Activated naive CD8-positive, alpha-beta T cell (primary cell): ENCODE measurements around the gene FAM83C.
"Not testable (repeated sequence)": the region's sequence is repeated elsewhere in the genome, so short reads cannot be mapped to it uniquely, and the experiment has no call there.

ENCODE experiments used
- H3K27ac Mint-ChIP-seq: one replicate; pipeline ENCODE4 v1.8.0; 2021; ENCODE audit warnings: mixed read lengths
- H3K27me3 Mint-ChIP-seq: one replicate; pipeline ENCODE4 v1.8.0; 2021; ENCODE audit warnings: mixed read lengths
- H3K36me3 Mint-ChIP-seq: one replicate; pipeline ENCODE4 v1.8.0; 2021; ENCODE audit warnings: mixed read lengths
- H3K4me1 Mint-ChIP-seq: one replicate; pipeline ENCODE4 v1.8.0; 2021; ENCODE audit warnings: low read depth, mixed read lengths
- H3K4me3 Mint-ChIP-seq: one replicate; pipeline ENCODE4 v1.8.0; 2021; ENCODE audit warnings: mild to moderate bottlenecking, mixed read lengths
- H3K9me3 Mint-ChIP-seq: one replicate; pipeline ENCODE4 v1.8.0; 2021; ENCODE audit warnings: low read depth, mixed read lengths

FAM83C gene

GRCh38 chr20:35326021-35326739 is 34.0 kb upstream of the FAM83C start:
- peaks cover 14% of the 10 kb centered on the region for H3K36me3 Mint-ChIP-seq
- H3K4me1 Mint-ChIP-seq: peaks cover 27% of the 10 kb centered on the region
- no peaks in the 10 kb centered on the region for H3K9me3 Mint-ChIP-seq
- peak overlapping the region; percentile 56 for H3K27ac Mint-ChIP-seq
- H3K4me3 Mint-ChIP-seq: no peak overlapping the region
- no peaks in the 10 kb centered on the region for H3K27me3 Mint-ChIP-seq

- Mint-ChIP-seq H3K36me3 (peaks cover 14% of the 10 kb centered on the region), H3K4me3 (no peak overlapping the region), H3K9me3 (no peaks in the 10 kb centered on the region), H3K27ac (no peak overlapping the region), H3K27me3 (no peaks in the 10 kb centered on the region), H3K4me1 (peaks cover 27% of the 10 kb centered on the region)
Observed at GRCh38 chr20:35325401-35325800, 33.2 kb upstream of the FAM83C start.

DNA sequence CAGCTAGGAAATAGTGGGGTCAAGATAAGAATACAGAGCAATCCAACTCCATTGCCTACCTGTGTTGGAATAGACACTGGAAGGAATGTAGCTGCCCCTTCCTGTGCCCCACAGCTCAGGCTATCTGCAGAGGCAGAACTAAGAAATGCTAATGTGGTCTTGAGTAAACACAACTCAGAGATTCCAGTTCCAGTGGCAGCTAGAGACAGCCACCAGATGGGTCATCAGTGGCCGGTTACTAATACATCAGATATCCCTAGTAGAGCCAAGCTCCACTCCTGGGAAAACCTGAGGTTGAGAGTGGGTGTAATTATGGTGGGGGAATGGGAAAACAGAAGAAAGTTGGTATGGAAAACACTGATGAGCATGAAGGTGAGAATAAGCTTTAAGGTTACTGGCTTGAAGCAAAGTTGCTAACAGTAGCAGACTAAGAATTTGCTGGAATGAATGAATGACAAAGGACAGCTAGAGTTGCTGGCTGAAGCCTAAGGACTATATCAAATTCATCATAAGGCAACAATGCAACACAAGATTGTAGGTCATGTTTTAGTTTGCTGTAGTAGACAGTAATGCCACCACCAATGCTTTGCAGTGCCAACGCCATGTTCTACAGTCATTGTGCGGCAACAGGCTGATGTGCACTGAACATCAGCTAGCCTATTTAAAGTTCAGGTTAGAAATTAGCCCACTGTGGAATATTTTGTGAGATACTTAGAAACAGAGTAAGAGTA is 28.3 kb upstream of the FAM83C start:
- H3K4me3 Mint-ChIP-seq: no peak overlapping the region
- H3K27ac Mint-ChIP-seq: no peak overlapping the region
- peaks cover 3% of the 10 kb centered on the region for H3K36me3 Mint-ChIP-seq
- no peaks in the 10 kb centered on the region for H3K27me3 Mint-ChIP-seq
- H3K9me3 Mint-ChIP-seq: no peaks in the 10 kb centered on the region
- peaks cover 10% of the 10 kb centered on the region for H3K4me1 Mint-ChIP-seq

DNA sequence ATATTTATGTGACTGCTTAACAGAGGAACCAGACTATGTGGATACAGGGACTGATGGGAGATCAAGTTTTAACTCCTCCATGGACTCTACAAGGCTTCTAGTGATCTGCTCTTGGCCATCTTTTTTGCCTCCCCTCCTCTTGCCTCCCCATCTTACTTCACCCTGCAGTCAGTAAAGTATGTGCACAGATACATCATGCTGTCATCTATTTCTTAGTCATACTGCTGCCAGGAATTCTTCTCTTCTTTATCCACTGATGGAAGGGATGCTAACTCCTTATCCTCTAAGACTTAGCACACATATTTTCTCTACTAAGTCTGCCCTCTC is 27.6 kb upstream of the FAM83C start:
- no peaks in the 10 kb centered on the region for H3K36me3 Mint-ChIP-seq
- no peaks in the 10 kb centered on the region for H3K9me3 Mint-ChIP-seq
- H3K4me3 Mint-ChIP-seq: no peak overlapping the region
- peaks cover 15% of the 10 kb centered on the region for H3K4me1 Mint-ChIP-seq
- no peak overlapping the region for H3K27ac Mint-ChIP-seq
- no peaks in the 10 kb centered on the region for H3K27me3 Mint-ChIP-seq

DNA sequence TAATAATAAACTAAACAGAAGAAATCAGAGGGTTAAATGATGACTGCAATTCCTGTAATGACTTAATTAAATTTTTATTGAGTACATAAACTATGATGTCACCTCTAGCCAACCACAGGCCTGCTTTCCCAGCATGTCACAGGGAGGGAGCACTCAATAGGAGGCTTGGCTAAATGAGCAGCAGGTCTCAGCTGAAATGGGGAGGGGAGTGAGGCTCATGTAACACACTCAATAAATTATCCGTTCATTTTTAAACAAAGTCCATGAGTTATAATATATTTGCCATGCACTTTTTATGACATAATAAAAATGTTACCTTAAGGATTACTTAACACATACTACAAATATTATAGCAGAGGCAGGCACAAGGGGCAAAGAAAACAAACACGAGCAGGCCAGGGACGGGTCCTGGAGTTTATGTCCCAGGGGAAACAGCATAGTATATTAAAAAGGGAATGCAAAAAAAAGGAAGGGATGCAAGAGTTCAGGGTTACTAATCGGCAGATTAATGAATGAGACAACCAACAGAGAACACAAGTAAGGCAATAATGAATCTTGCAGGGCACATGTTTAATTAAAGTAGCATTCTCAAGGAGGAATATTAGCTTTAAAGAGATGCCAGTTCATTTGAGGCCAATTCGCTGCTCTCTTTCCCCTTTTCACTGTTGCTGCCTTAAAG is 27.1 kb upstream of the FAM83C start:
- peak overlapping the region; percentile 24 for H3K27ac Mint-ChIP-seq
- H3K9me3 Mint-ChIP-seq: no peaks in the 10 kb centered on the region

DNA sequence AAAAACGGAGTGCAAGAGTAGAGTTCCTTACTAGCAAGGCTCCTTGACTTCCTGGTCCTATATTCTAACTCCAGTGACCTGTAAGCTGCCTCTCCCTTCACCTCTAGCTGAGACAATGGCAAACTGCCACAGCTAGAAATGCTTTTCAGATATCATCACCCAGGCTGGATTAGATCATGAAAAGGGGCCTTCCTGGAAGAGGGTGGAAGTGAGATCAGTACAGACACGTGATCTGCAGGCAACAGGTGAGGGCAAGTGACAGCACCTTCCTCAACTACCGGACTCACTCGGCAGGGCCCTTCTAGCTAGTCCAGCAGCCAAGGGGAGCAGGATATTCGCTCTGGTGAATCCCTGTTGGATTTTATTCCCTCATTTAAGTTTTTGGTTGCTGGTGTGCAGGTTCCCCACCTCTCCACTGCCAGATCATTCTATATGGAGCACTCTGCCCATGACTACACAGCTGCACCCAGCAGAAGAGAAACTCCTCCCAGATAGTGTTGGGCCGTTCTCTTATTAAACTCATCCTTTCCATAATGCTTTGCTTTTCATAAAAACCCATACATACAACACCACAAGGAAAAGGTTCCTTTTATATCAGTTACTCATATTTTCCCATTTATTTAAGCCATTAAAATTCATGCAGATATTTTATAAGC is 26.4 kb upstream of the FAM83C start:
- no peak overlapping the region for H3K27ac Mint-ChIP-seq

More for the DNA sequence above, 27.1 kb upstream of the FAM83C start:
- Mint-ChIP-seq H3K4me3 (no peak overlapping the region), H3K4me1 (peaks cover 16% of the 10 kb centered on the region), H3K36me3 (no peaks in the 10 kb centered on the region), H3K27me3 (no peaks in the 10 kb centered on the region)

GRCh38 chr20:35317416-35318210 is 25.4 kb upstream of the FAM83C start:
- no peaks in the 10 kb centered on the region for H3K9me3 Mint-ChIP-seq
- no peak overlapping the region for H3K4me3 Mint-ChIP-seq
- H3K36me3 Mint-ChIP-seq: no peaks in the 10 kb centered on the region
- peaks cover 14% of the 10 kb centered on the region for H3K4me1 Mint-ChIP-seq
- H3K27me3 Mint-ChIP-seq: no peaks in the 10 kb centered on the region
- no peak overlapping the region for H3K27ac Mint-ChIP-seq

More for the DNA sequence above, 26.4 kb upstream of the FAM83C start:
- Mint-ChIP-seq H3K4me3 (no peak overlapping the region), H3K36me3 (no peaks in the 10 kb centered on the region), H3K9me3 (no peaks in the 10 kb centered on the region), H3K4me1 (peaks cover 16% of the 10 kb centered on the region), H3K27me3 (no peaks in the 10 kb centered on the region)

GRCh38 chr20:35316086-35316485 is 23.9 kb upstream of the FAM83C start:
- H3K27me3 Mint-ChIP-seq: no peaks in the 10 kb centered on the region
- no peak overlapping the region for H3K4me3 Mint-ChIP-seq
- H3K36me3 Mint-ChIP-seq: no peaks in the 10 kb centered on the region
- H3K4me1 Mint-ChIP-seq: peaks cover 26% of the 10 kb centered on the region
- no peak overlapping the region for H3K27ac Mint-ChIP-seq
- H3K9me3 Mint-ChIP-seq: no peaks in the 10 kb centered on the region

GRCh38 chr20:35315632-35316020 is 23.4 kb upstream of the FAM83C start:
- Mint-ChIP-seq H3K27ac (peak overlapping the region; percentile 78), H3K4me1 (peaks cover 26% of the 10 kb centered on the region)
- H3K36me3 Mint-ChIP-seq, H3K9me3 Mint-ChIP-seq, H3K4me3 Mint-ChIP-seq, H3K27me3 Mint-ChIP-seq: not testable (repeated sequence)

DNA sequence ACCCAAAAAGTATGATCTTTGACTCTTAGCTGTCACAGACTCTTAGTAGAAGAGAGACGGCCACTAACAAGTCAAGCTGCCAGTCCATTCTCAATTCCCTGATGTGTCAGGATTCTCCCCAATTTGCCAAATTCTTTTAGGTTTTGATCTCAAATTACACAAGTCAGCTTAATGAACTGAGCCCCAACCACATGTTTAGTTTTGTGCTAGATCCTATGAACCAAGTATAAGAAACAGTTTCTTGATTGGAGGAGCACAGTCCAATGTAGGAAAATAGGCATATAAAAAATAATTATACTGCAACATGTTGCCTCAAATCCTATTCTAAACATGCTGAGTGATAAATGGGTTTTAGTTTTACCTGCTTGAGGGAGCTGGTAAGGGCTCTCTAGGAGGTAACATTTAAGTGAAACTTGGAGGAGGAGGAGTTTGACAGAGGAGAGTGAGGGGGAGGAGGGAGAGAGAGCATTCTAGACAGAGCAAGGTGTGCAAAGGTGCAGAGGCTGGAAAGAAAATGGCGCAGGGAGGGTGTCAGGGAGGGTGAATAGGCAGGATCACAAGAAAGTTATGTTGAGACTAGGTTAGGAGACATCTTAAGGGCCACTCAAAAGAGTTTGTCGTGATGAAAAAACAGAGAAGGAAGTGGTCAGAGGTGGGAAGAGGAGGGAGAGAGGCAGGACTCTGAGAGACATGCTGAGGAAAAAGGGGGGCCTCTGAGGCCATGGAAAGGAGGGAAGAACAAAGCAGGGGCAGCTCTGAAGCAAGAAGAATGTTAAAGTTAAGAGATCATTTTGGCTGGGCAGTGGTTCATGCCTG is 22.8 kb upstream of the FAM83C start:
- Mint-ChIP-seq H3K4me1 (peaks cover 26% of the 10 kb centered on the region), H3K27ac (peak overlapping the region; percentile 78), H3K36me3 (no peaks in the 10 kb centered on the region), H3K9me3 (no peaks in the 10 kb centered on the region), H3K27me3 (no peaks in the 10 kb centered on the region), H3K4me3 (no peak overlapping the region)

DNA sequence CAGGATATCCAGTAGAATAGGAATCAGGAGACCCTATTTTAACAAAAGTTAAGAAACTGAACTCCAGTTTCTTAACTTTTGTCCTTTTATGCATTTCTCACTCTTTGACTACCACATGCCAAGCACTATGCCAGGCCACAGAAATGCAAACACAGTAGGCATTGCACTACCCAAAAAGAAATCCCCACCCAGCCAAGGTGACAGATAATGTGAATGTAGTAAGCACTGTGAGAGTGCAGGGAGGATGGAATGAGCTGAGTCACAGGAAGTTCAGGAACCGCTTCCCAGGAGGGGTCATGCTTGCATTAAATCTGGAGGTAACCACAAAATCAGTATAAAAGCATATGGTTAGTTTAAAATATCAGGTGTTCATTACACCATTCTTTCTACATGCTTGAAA is 20.1 kb upstream of the FAM83C start:
- H3K36me3 Mint-ChIP-seq: no peaks in the 10 kb centered on the region
- H3K9me3 Mint-ChIP-seq: no peaks in the 10 kb centered on the region
- H3K4me1 Mint-ChIP-seq: peaks cover 28% of the 10 kb centered on the region
- no peak overlapping the region for H3K4me3 Mint-ChIP-seq
- H3K27me3 Mint-ChIP-seq: no peaks in the 10 kb centered on the region
- H3K27ac Mint-ChIP-seq: peak overlapping the region; percentile 0

DNA sequence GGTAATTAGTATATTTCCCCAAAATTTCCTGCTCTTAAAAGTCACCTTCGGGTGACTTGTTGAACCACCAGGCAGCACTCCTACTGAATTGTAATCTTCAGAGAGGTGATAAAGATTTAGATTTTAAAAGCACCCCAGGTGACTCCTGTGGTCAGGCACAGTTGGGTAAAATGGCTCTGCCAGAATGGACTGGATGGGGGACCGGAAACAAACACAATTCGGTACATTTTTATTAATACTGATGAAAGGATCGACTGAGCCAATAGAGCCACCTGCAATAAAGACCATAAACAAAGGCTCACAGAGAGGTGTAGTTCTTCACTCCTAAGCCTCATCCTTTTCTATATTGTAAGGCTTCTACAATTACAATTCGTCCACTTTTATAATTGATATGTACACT is 19.6 kb upstream of the FAM83C start:
- Mint-ChIP-seq H3K9me3 (no peaks in the 10 kb centered on the region), H3K36me3 (no peaks in the 10 kb centered on the region), H3K27me3 (no peaks in the 10 kb centered on the region), H3K27ac (peak overlapping the region; percentile 0), H3K4me3 (no peak overlapping the region), H3K4me1 (peaks cover 28% of the 10 kb centered on the region)

GRCh38 chr20:35311409-35311808 is 19.2 kb upstream of the FAM83C start:
- H3K9me3 Mint-ChIP-seq: no peaks in the 10 kb centered on the region
- H3K4me3 Mint-ChIP-seq: no peak overlapping the region
- no peak overlapping the region for H3K27ac Mint-ChIP-seq
- H3K4me1 Mint-ChIP-seq: peaks cover 33% of the 10 kb centered on the region
- no peaks in the 10 kb centered on the region for H3K36me3 Mint-ChIP-seq
- no peaks in the 10 kb centered on the region for H3K27me3 Mint-ChIP-seq
